H1 (cell line): ENCODE data around the gene DIP2C. TPM values are rescaled to one million over a fixed set of nuclear protein-coding genes. Genes with fewer than 3 reads are reported as not detected.

ENCODE experiments used
- ATF3 ChIP-seq: IDR thresholded peaks from 2 replicates; pipeline ENCODE4 v1.6.1; 2011; ENCODE audit warnings: low read depth, mild to moderate bottlenecking, low read length; ENCODE audit not compliant: insufficient read depth
- CBX8 ChIP-seq: fragments of 300-800, 300-1000 bp; sonication (generic); IDR thresholded peaks from 2 replicates; pipeline ENCODE4 v1.7.1; 2016; ENCODE audit warnings: low read depth, low read length, borderline replicate concordance
- CEBPB ChIP-seq: IDR thresholded peaks from 2 replicates; pipeline ENCODE4 v1.6.1; 2012; ENCODE audit warnings: low read depth, low read length
- CHD7 ChIP-seq: fragments of 300-600 bp; sonication (generic); IDR thresholded peaks from 2 replicates; pipeline ENCODE4 v1.7.1; 2012; ENCODE audit warnings: low read length, moderate library complexity, mild to moderate bottlenecking, inconsistent platforms; ENCODE audit not compliant: insufficient replicate concordance
- CTBP2 ChIP-seq: IDR thresholded peaks from 2 replicates; pipeline ENCODE4 v1.7.0; 2011; ENCODE audit warnings: borderline replicate concordance, mild to moderate bottlenecking, moderate library complexity, mixed read lengths, low read length; ENCODE audit not compliant: insufficient read depth, insufficient read length
- EZH2 ChIP-seq: fragments of 200-600 bp; sonication (generic); IDR thresholded peaks from 2 replicates; pipeline ENCODE4 v1.7.1; 2012; ENCODE audit warnings: low read depth, mild to moderate bottlenecking, moderate library complexity, low read length, inconsistent platforms; ENCODE audit not compliant: severe bottlenecking
- JUND ChIP-seq: IDR thresholded peaks from 2 replicates; pipeline ENCODE4 v1.6.1; 2011; ENCODE audit warnings: mild to moderate bottlenecking, improper control_type of control experiment, low read length
- MAFK ChIP-seq: IDR thresholded peaks from 2 replicates; pipeline ENCODE4 v1.6.1; 2012; ENCODE audit warnings: low read depth, mild to moderate bottlenecking, improper control_type of control experiment, low read length
- NANOG ChIP-seq: IDR thresholded peaks from 2 replicates; pipeline ENCODE4 v1.6.1; 2011; ENCODE audit warnings: low read length, low read depth, mild to moderate bottlenecking, inconsistent platforms; ENCODE audit not compliant: insufficient read depth, poor library complexity, severe bottlenecking
- RAD21 ChIP-seq, 2 experiments: IDR thresholded peaks in 1 of 2; conservative IDR thresholded peaks in 1 of 2; 2 replicates each; pipeline ENCODE4 v1.6.1; 2011; ENCODE audit warnings: low read depth in 2 of 2, low read length in 2 of 2, improper control_type of control experiment in 1 of 2, inconsistent platforms in 1 of 2, mild to moderate bottlenecking in 1 of 2, moderate library complexity in 1 of 2
- TBP ChIP-seq: IDR thresholded peaks from 2 replicates; pipeline ENCODE4 v1.6.1; 2011; ENCODE audit warnings: low read depth, low read length, improper control_type of control experiment
- polyA plus RNA-seq, 7 experiments: library from polyadenylated mRNA; depleted of rRNA in 3 of 7; stranded (reverse) in 5 of 7; unstranded in 2 of 7; fragments of >200 nt in 5 of 7; fragments of 200-250 nt in 2 of 7; gene quantifications; 1 replicate in 5 of 7; 2 replicates in 1 of 7; 4 replicates in 1 of 7; pipeline versions ENCODE4 v1.2.1 to v1.2.3, GENCODE V29; 2011 to 2013; ENCODE audit warnings: missing spikeins in 2 of 7, mixed read lengths in 2 of 7
- total RNA-seq: library from RNA; stranded (reverse); fragmentation: NEBNext Ultra II Directional; extraction: Animal tissue kit (Norgen Biotek cat#: 25700); gene quantifications from 2 replicates; pipeline ENCODE4 v1.2.1, GENCODE V29; 2021

DIP2C gene
- total and polyA plus RNA-seq, 2 of the 8 experiments (the other 6 are each of a cell fraction or from before 2014, with no cell fraction given): 3.8 to 9.3 TPM

- no peak for TF ChIP-seq CHD7
- TF ChIP-seq MAFK: no peak
- no peak for TF ChIP-seq EZH2
- no peak for TF ChIP-seq CTBP2
- TF ChIP-seq JUND: no peak
- no peak for TF ChIP-seq NANOG
- TF ChIP-seq CEBPB: no peak
- TF ChIP-seq TBP: no peak
- TF ChIP-seq ATF3: no peak
- TF ChIP-seq CBX8: no peak
- TF ChIP-seq RAD21 (IDR thresholded peaks at IDR 0.05 in 1 of 2, conservative IDR thresholded peaks at IDR 0.05 in 1 of 2; ENCODE audit: low read depth in 2 of 2, low read length in 2 of 2): no peak
These were observed 358.3 kb downstream of the DIP2C start (continued) for GRCh38 chr10:331186-331585.
